WTC11 (cell line): ENCODE data around the gene SAPCD2. TPM values are rescaled to one million over a fixed set of nuclear protein-coding genes. Genes with fewer than 3 reads are reported as not detected.
A peak's percentile ranks its signal among the peaks of the same experiment; 100 is the strongest.

Experiments
- ATAC-seq: fragments of 200-7000 bp; cut with Tn5 transposase; 2 replicates; pipeline ENCODE4 v1.10.0; 2021; ENCODE audit warnings: mild to moderate bottlenecking, moderate library complexity
- CTCF ChIA-PET: fragments of 300-600 bp; sonication (Branson Sonifier 250); formaldehyde crosslinking; loops from one replicate; lab custom pipeline; 2021; ENCODE audit warnings: antibody characterized with exemption; lab: Charles Lee
- POLR2A ChIA-PET: fragments of 350-600 bp; sonication (Branson Sonifier 250); formaldehyde crosslinking; loops from one replicate; lab custom pipeline; 2021; ENCODE audit warnings: antibody characterized with exemption; lab: Charles Lee
- DNase-seq: peaks from one replicate; pipeline ENCODE4 v3.0.0; 2021; ENCODE audit warnings: low spot score
- H3K27ac Mint-ChIP-seq: 2 replicates; pipeline ENCODE4 v1.8.0; 2021; ENCODE audit warnings: mixed read lengths
- H3K27me3 Mint-ChIP-seq: 2 replicates; pipeline ENCODE4 v1.8.0; 2021; ENCODE audit warnings: low read depth, mild to moderate bottlenecking, moderate library complexity, mixed read lengths
- H3K36me3 Mint-ChIP-seq: 2 replicates; pipeline ENCODE4 v1.8.0; 2021; ENCODE audit warnings: mixed read lengths
- H3K4me1 Mint-ChIP-seq: 2 replicates; pipeline ENCODE4 v1.8.0; 2022; ENCODE audit warnings: mixed read lengths
- H3K4me3 Mint-ChIP-seq: 2 replicates; pipeline ENCODE4 v1.8.0; 2021; ENCODE audit warnings: mild to moderate bottlenecking, moderate library complexity, mixed read lengths
- H3K9me3 Mint-ChIP-seq: 2 replicates; pipeline ENCODE4 v1.8.0; 2021; ENCODE audit warnings: mixed read lengths
- ATF2 ChIP-seq: sonication (generic); formaldehyde crosslinking; IDR thresholded peaks from 2 replicates; pipeline ENCODE4 v1.8.1; 2022; ENCODE audit warnings: low read depth, missing genetic modification reagents, borderline replicate concordance
- CBFB ChIP-seq: sonication (generic); formaldehyde crosslinking; IDR thresholded peaks from 2 replicates; pipeline ENCODE4 v1.8.1; 2022; ENCODE audit warnings: mild to moderate bottlenecking, low read depth, missing genetic modification reagents
- CTCF ChIP-seq: fragments of 200-600 bp; IDR thresholded peaks from 2 replicates; pipeline ENCODE4 v1.8.0; 2022; ENCODE audit warnings: antibody characterized with exemption
- OVOL2 ChIP-seq: fragments of 250-450 bp; sonication (Bioruptor Pico); IDR thresholded peaks from 2 replicates; pipeline ENCODE4 v1.9.0; 2021; ENCODE audit warnings: mild to moderate bottlenecking, borderline replicate concordance
- SMAD4 ChIP-seq: sonication (generic); formaldehyde crosslinking; IDR thresholded peaks from 2 replicates; pipeline ENCODE4 v1.8.0; 2022; ENCODE audit warnings: mild to moderate bottlenecking, missing genetic modification reagents
- SOX15 ChIP-seq: fragments of 250-450 bp; sonication (Bioruptor Pico); IDR thresholded peaks from 2 replicates; pipeline ENCODE4 v1.9.0; 2021; ENCODE audit warnings: mild to moderate bottlenecking
- SP1 ChIP-seq: sonication (generic); formaldehyde crosslinking; conservative IDR thresholded peaks from 2 replicates; pipeline ENCODE4 v1.8.1; 2022; ENCODE audit warnings: missing genetic modification reagents
- TEAD1 ChIP-seq: sonication (generic); formaldehyde crosslinking; IDR thresholded peaks from 2 replicates; pipeline ENCODE4 v1.8.0; 2022; ENCODE audit warnings: mild to moderate bottlenecking, missing genetic modification reagents
- ZNF396 ChIP-seq: fragments of 250-450 bp; sonication (Bioruptor Pico); IDR thresholded peaks from 2 replicates; pipeline ENCODE4 v1.8.0; 2021; ENCODE audit warnings: mild to moderate bottlenecking, moderate library complexity, borderline replicate concordance
- ZNF425 ChIP-seq: fragments of 250-450 bp; sonication (Bioruptor Pico); conservative IDR thresholded peaks from 2 replicates; pipeline ENCODE4 v1.9.0; 2021; ENCODE audit warnings: mild to moderate bottlenecking
- ZNF512 ChIP-seq: sonication (generic); formaldehyde crosslinking; IDR thresholded peaks from 2 replicates; pipeline ENCODE4 v1.8.1; 2022; ENCODE audit warnings: missing genetic modification reagents, borderline replicate concordance
- total RNA-seq: library from RNA; stranded (reverse); gene quantifications from 3 replicates; pipeline ENCODE4 v1.2.3, GENCODE V29; 2021
- TF ChIP-seq, protein P1 (sequence below): sonication (generic); formaldehyde crosslinking; conservative IDR thresholded peaks from 2 replicates; pipeline ENCODE4 v1.8.1; 2023; ENCODE audit warnings: mild to moderate bottlenecking, low read depth, missing genetic modification reagents, moderate library complexity
- TF ChIP-seq, protein P2 (sequence below): sonication (generic); formaldehyde crosslinking; IDR thresholded peaks from 2 replicates; pipeline ENCODE4 v1.8.0; 2022; ENCODE audit warnings: mild to moderate bottlenecking, missing genetic modification reagents
- TF ChIP-seq, protein P3 (sequence below): sonication (generic); formaldehyde crosslinking; IDR thresholded peaks from 2 replicates; pipeline ENCODE4 v1.8.0; 2023; ENCODE audit warnings: mild to moderate bottlenecking, missing genetic modification reagents

SAPCD2 gene
- total RNA-seq, 1 experiment from 2014 or later = 67.0 TPM

GRCh38 chr9:137048655-137049543 is 21.5 kb downstream of the SAPCD2 start:
- peak; percentile 5 for ATAC-seq
- peaks cover 57% of the 10 kb centered on the region for H3K27me3 Mint-ChIP-seq
- no peak for TF ChIP-seq SOX15
- 0 out of 2 replicates have a peak, but pooled peaks have one; percentile 32 for TF ChIP-seq SP1 (CRISPR knock-in tag)
- peaks cover 10% of the 10 kb centered on the region for H3K4me1 Mint-ChIP-seq
- ChIA-PET POLR2A (no interaction called here), CTCF (interaction anchor here (0.5 to 3.4 kb wide), 40 partner anchors 10 to 501 kb away, joined by 3 to 179 read pairs (median 4); partner anchors contain the start of genes ABCA2, CYSRT1, GRIN1 and LCN12)
- H3K9me3 Mint-ChIP-seq = no peaks in the 10 kb centered on the region
- no peaks in the 10 kb centered on the region for H3K36me3 Mint-ChIP-seq
- no peak overlapping the region for H3K27ac Mint-ChIP-seq
- no peak overlapping the region for H3K4me3 Mint-ChIP-seq
- peak; percentile 57 for DNase-seq

DNA sequence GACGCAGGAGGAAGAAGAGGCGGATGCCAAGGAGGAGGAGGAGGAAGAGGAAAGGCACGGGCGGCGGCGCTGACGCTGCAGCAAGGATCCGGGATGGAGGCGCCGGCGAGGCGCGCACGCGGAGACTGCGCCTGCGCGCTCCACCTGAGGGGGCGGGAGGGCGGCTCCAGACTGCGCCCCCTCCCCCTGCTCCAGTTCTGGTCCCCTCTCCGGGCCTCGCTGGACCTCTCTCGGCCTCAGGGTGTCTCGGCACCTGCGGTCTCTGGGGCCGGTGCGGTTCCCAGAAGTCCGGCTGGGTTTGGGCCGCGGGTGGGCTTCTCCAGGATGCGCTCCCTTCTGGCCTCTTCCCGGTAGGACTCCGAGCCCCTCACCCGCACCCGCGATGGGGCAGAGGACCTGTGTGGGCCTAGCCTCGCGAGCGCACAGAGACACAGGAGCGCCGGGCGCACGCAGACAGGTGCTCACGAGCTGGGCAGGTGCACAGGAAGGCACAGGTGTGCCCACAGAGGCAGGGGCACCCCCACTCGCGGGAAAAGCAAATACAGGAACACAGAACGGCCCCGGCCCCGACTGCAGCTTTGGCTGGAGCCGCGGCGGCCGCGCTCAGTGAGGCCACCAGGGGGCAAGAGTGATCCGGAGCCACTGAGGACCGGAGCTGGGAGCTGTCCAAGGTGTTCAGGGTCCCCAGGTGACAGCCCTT is 24.1 kb downstream of the SAPCD2 start, which contains the start of gene NPDC1:
Gene NPDC1 (minus strand): TSS at position 90 of the 700 bp plus-strand sequence. CDS start 188 bp downstream, outside the sequence.
- peak; percentile 69 for ATAC-seq
- H3K27ac Mint-ChIP-seq = no peak within 1 kb of the TSS
- peaks cover 47% of the 10 kb centered on the region for H3K27me3 Mint-ChIP-seq
- POLR2A ChIA-PET = interaction anchor here (0.8 kb wide), 1 partner anchor 19 kb away, joined by 3 read pairs; no protein-coding TSS in a partner anchor
- peak within 1 kb of the TSS; percentile 77 for H3K4me3 Mint-ChIP-seq
- no peaks in the 10 kb centered on the region for H3K9me3 Mint-ChIP-seq
- CTCF ChIA-PET = interaction anchor here (0.5 to 1.9 kb wide), 66 partner anchors 9 to 468 kb away, joined by 3 to 93 read pairs (median 6); partner anchors contain the start of genes ABCA2, C8G, CLIC3 and CYSRT1
- no peaks in the 10 kb centered on the region for H3K36me3 Mint-ChIP-seq
- DNase-seq = peak; percentile 94
- peaks cover 10% of the 10 kb centered on the region for H3K4me1 Mint-ChIP-seq
- TF ChIP-seq, protein P1, sequence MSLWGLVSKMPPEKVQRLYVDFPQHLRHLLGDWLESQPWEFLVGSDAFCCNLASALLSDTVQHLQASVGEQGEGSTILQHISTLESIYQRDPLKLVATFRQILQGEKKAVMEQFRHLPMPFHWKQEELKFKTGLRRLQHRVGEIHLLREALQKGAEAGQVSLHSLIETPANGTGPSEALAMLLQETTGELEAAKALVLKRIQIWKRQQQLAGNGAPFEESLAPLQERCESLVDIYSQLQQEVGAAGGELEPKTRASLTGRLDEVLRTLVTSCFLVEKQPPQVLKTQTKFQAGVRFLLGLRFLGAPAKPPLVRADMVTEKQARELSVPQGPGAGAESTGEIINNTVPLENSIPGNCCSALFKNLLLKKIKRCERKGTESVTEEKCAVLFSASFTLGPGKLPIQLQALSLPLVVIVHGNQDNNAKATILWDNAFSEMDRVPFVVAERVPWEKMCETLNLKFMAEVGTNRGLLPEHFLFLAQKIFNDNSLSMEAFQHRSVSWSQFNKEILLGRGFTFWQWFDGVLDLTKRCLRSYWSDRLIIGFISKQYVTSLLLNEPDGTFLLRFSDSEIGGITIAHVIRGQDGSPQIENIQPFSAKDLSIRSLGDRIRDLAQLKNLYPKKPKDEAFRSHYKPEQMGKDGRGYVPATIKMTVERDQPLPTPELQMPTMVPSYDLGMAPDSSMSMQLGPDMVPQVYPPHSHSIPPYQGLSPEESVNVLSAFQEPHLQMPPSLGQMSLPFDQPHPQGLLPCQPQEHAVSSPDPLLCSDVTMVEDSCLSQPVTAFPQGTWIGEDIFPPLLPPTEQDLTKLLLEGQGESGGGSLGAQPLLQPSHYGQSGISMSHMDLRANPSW (CRISPR knock-in tag) = no peak
- TF ChIP-seq, protein P2, sequence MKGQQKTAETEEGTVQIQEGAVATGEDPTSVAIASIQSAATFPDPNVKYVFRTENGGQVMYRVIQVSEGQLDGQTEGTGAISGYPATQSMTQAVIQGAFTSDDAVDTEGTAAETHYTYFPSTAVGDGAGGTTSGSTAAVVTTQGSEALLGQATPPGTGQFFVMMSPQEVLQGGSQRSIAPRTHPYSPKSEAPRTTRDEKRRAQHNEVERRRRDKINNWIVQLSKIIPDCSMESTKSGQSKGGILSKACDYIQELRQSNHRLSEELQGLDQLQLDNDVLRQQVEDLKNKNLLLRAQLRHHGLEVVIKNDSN (CRISPR knock-in tag) = peak; percentile 68
- no peak for TF ChIP-seq ZNF425 (CRISPR knock-in tag)
- TF ChIP-seq SMAD4 = peak; percentile 78
- no peak for TF ChIP-seq ZNF512 (CRISPR knock-in tag)
- TF ChIP-seq, protein P3, sequence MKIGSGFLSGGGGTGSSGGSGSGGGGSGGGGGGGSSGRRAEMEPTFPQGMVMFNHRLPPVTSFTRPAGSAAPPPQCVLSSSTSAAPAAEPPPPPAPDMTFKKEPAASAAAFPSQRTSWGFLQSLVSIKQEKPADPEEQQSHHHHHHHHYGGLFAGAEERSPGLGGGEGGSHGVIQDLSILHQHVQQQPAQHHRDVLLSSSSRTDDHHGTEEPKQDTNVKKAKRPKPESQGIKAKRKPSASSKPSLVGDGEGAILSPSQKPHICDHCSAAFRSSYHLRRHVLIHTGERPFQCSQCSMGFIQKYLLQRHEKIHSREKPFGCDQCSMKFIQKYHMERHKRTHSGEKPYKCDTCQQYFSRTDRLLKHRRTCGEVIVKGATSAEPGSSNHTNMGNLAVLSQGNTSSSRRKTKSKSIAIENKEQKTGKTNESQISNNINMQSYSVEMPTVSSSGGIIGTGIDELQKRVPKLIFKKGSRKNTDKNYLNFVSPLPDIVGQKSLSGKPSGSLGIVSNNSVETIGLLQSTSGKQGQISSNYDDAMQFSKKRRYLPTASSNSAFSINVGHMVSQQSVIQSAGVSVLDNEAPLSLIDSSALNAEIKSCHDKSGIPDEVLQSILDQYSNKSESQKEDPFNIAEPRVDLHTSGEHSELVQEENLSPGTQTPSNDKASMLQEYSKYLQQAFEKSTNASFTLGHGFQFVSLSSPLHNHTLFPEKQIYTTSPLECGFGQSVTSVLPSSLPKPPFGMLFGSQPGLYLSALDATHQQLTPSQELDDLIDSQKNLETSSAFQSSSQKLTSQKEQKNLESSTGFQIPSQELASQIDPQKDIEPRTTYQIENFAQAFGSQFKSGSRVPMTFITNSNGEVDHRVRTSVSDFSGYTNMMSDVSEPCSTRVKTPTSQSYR = peak; percentile 76; the same call in 1 of the 2 replicates
- TF ChIP-seq ATF2 (CRISPR knock-in tag) = no peak
- no peak for TF ChIP-seq OVOL2 (CRISPR knock-in tag)
- peak; percentile 83 for TF ChIP-seq CTCF
- peak; percentile 55; the same call in 1 of the 2 replicates for TF ChIP-seq TEAD1 (CRISPR knock-in tag)
- TF ChIP-seq CBFB (CRISPR knock-in tag) = 0 out of 2 replicates have a peak, but pooled peaks have one; percentile 66
- no peak for TF ChIP-seq ZNF396 (CRISPR knock-in tag)
